ENCODE results near the gene USP3.

- TF ChIP-seq CTCF (IDR thresholded peaks at IDR 0.05) (no peak), POLR2A (IDR thresholded peaks at IDR 0.05) (no peak)
Observed at GRCh38 chr15:63604281-63604680, 99.9 kb downstream of the USP3 start.
